MM.1S (cell line): ENCODE results near the gene YPEL3.

Experiments
- DNase-seq: peaks from one replicate; pipeline ENCODE4 v3.0.0-alpha.2; 2015
- H2AFZ ChIP-seq: fragments of 300-600 bp; sonication (generic); 2 replicates; pipeline ENCODE4 v1.6.0; 2016; ENCODE audit warnings: antibody characterized with exemption, low read length
- H3F3A ChIP-seq: fragments of 300-600 bp; sonication (generic); 2 replicates; pipeline ENCODE4 v1.6.1; 2016; ENCODE audit warnings: mild to moderate bottlenecking, antibody characterized with exemption, low read length, moderate library complexity, mixed read lengths; ENCODE audit not compliant: insufficient read depth
- H3K27ac ChIP-seq: fragments of 300-600 bp; sonication (generic); 2 replicates; pipeline ENCODE4 v1.5.1; 2016; ENCODE audit warnings: mild to moderate bottlenecking, low read length
- H3K27me3 ChIP-seq: fragments of 300-600 bp; sonication (generic); replicated peaks from 2 replicates; pipeline ENCODE4 v1.6.0; 2016; ENCODE audit warnings: low read length; ENCODE audit not compliant: insufficient read depth
- H3K36me3 ChIP-seq: fragments of 300-600 bp; sonication (generic); replicated peaks from 2 replicates; pipeline ENCODE4 v1.6.1; 2016; ENCODE audit warnings: mild to moderate bottlenecking, low read length, mixed read lengths; ENCODE audit not compliant: insufficient read depth
- H3K4me1 ChIP-seq: fragments of 300-600 bp; sonication (generic); 2 replicates; pipeline ENCODE4 v1.6.1; 2016; ENCODE audit warnings: low read length, mixed read lengths
- H3K4me2 ChIP-seq: fragments of 300-600 bp; sonication (generic); 2 replicates; pipeline ENCODE4 v1.6.0; 2016; ENCODE audit warnings: low read depth, low read length
- H3K4me3 ChIP-seq: fragments of 300-600 bp; sonication (generic); 2 replicates; pipeline ENCODE4 v1.5.1; 2016; ENCODE audit warnings: low read length, mixed read lengths
- H3K79me2 ChIP-seq: fragments of 300-600 bp; sonication (generic); 2 replicates; pipeline ENCODE4 v1.6.1; 2016; ENCODE audit warnings: mixed run types, low read length, mixed read lengths
- H3K9ac ChIP-seq: fragments of 300-600 bp; sonication (generic); 2 replicates; pipeline ENCODE4 v1.6.1; 2016; ENCODE audit warnings: low read length, mixed read lengths
- H3K9me2 ChIP-seq: fragments of 300-600 bp; sonication (generic); replicated peaks from 2 replicates; pipeline ENCODE4 v1.6.1; 2016; ENCODE audit warnings: mild to moderate bottlenecking, low read length, mixed read lengths; ENCODE audit not compliant: insufficient read depth
- H3K9me3 ChIP-seq: fragments of 300-600 bp; sonication (generic); replicated peaks from 2 replicates; pipeline ENCODE4 v1.6.1; 2016; ENCODE audit warnings: mild to moderate bottlenecking, low read length, mixed read lengths; ENCODE audit not compliant: insufficient read depth
- H4K20me1 ChIP-seq: fragments of 300-600 bp; sonication (generic); 2 replicates; pipeline ENCODE4 v1.6.1; 2016; ENCODE audit warnings: mild to moderate bottlenecking, low read length, moderate library complexity, mixed read lengths; ENCODE audit not compliant: insufficient read depth
- EZH2 ChIP-seq: fragments of 300-600 bp; sonication (generic); optimal IDR thresholded peaks from 2 replicates; pipeline ENCODE3; 2017; ENCODE audit warnings: low read depth, mild to moderate bottlenecking, antibody characterized with exemption, low read length, mixed read lengths
- EZH2phosphoT487 ChIP-seq: fragments of 300-600 bp; sonication (generic); IDR thresholded peaks from 2 replicates; pipeline ENCODE4 v1.6.1; 2018; ENCODE audit warnings: antibody characterized with exemption, low read length
- TF ChIP-seq, protein P1 (sequence below): fragments of 300-600 bp; sonication (generic); IDR thresholded peaks from 2 replicates; pipeline ENCODE4 v1.5.1; 2016; ENCODE audit warnings: antibody characterized with exemption, low read length, mixed read lengths

YPEL3 gene

DNA sequence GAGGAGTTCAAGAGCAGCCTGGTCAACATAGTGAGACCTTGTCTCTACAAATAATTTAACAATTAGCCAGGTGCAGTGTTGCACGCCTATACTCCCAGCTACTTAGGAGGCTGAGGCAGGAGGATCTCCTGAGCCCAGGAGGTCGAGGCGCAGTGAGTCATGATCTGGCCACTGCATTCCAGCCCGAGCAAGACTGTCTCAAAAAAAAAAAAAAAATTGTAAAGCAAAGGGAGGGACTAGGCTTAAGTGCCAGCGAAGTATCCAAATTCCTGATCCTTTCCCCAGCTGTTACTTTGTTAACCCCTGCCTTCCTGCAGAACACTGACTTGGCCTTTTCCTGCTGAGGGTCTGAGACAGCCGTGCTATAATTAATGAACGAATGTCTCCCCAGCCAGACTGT lies 14.6 kb upstream of the YPEL3 start:
- Histone ChIP-seq H3F3A (peaks cover 13% of the 10 kb centered on the region), H2AFZ (no peak overlapping the region), H3K27ac (no peak overlapping the region), H3K79me2 (no peaks in the 10 kb centered on the region), H3K4me3 (no peak overlapping the region), H3K9me2 (no peaks in the 10 kb centered on the region), H3K27me3 (no peaks in the 10 kb centered on the region), H3K4me2 (no peak overlapping the region), H3K4me1 (peaks cover 16% of the 10 kb centered on the region), H3K9ac (no peak overlapping the region), H3K36me3 (no peaks in the 10 kb centered on the region), H3K9me3 (no peaks in the 10 kb centered on the region), H4K20me1 (no peaks in the 10 kb centered on the region)
- DNase-seq = no peak
- no peak for TF ChIP-seq EZH2phosphoT487

DNA sequence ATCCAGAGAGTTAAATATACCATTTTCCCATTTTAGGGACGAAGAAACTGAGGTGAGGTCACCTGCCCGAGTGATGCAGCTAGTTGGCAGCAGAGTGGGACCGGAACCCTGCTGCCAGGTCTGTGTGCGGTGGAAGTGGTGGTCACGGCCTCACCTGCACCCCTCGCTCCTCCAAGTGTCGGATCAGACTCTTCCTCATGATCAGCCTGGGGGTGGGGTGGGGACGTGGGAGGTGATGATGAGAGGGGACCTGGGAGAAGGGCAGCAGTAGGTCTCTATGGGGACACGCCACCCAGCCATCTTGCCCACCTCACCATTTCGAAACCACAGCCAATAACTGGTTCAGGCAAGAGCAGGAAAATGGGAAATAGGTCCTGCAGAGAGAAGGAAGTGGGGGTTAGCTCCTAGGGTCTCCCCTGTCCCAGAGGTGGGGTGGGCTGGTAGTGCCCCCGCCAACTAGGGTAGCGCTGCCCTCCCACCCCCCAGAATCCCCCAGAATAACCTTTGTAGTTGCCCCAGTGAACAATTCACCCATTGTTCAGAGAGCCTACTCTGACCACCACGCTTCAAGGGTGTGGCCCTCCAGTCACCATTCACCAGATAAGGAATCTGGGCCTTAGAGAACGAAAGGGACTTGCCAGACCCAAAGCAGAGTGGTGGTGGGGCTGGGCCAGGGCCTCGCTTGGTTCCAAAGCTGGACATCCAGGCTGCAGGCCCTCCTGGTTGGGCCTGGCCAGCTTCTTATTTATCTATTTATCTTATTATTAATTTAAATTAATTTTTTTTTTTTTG lies 12.2 kb upstream of the YPEL3 start:
- no peak overlapping the region for H3K27ac ChIP-seq
- no peaks in the 10 kb centered on the region for H3K9me3 ChIP-seq
- H3K4me1 ChIP-seq = 0 out of 2 replicates have a peak, but pooled peaks cover 3% of the 10 kb centered on the region
- no peaks in the 10 kb centered on the region for H4K20me1 ChIP-seq
- H3K4me3 ChIP-seq = no peak overlapping the region
- H3F3A ChIP-seq = 0 out of 2 replicates have a peak, but pooled peaks cover 2% of the 10 kb centered on the region
- H3K27me3 ChIP-seq = no peaks in the 10 kb centered on the region
- H3K4me2 ChIP-seq = no peak overlapping the region
- no peaks in the 10 kb centered on the region for H3K79me2 ChIP-seq
- TF ChIP-seq EZH2 (no peak), EZH2phosphoT487 (no peak)
- TF ChIP-seq, protein P1, sequence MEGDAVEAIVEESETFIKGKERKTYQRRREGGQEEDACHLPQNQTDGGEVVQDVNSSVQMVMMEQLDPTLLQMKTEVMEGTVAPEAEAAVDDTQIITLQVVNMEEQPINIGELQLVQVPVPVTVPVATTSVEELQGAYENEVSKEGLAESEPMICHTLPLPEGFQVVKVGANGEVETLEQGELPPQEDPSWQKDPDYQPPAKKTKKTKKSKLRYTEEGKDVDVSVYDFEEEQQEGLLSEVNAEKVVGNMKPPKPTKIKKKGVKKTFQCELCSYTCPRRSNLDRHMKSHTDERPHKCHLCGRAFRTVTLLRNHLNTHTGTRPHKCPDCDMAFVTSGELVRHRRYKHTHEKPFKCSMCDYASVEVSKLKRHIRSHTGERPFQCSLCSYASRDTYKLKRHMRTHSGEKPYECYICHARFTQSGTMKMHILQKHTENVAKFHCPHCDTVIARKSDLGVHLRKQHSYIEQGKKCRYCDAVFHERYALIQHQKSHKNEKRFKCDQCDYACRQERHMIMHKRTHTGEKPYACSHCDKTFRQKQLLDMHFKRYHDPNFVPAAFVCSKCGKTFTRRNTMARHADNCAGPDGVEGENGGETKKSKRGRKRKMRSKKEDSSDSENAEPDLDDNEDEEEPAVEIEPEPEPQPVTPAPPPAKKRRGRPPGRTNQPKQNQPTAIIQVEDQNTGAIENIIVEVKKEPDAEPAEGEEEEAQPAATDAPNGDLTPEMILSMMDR = no peak
- no peak for DNase-seq
- H3K9ac ChIP-seq = no peak overlapping the region
- H3K9me2 ChIP-seq = no peaks in the 10 kb centered on the region
- H3K36me3 ChIP-seq = no peaks in the 10 kb centered on the region
- no peak overlapping the region for H2AFZ ChIP-seq

DNA sequence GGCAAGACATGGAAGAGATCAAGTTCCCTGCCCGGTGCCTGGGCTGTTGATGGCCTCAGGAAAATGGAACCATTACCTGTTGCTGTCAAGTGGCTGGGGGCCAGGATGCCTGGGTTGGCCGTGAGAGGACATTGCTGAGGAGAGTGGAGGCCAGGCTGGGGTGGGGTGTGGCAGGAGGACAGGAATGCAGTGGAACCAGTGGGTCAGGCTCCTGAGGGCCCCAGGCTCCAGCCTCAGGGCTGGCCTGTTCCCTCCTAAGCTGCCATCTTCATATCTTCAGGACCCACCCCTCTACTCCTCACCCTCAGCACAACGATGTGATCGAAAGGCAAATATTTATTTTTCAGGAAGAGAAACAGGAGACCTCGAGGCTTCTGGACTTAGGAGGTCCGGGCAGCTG lies 8.5 kb upstream of the YPEL3 start:
- no peaks in the 10 kb centered on the region for H3K27me3 ChIP-seq
- H3K4me1 ChIP-seq = no peaks in the 10 kb centered on the region
- H2AFZ ChIP-seq = no peak overlapping the region
- no peak overlapping the region for H3K9ac ChIP-seq
- no peaks in the 10 kb centered on the region for H3K9me3 ChIP-seq
- H4K20me1 ChIP-seq = no peaks in the 10 kb centered on the region
- H3K9me2 ChIP-seq = no peaks in the 10 kb centered on the region
- H3K36me3 ChIP-seq = no peaks in the 10 kb centered on the region
- TF ChIP-seq EZH2phosphoT487 (no peak), EZH2 (no peak)
- TF ChIP-seq, protein P1 = no peak
- H3K79me2 ChIP-seq = no peaks in the 10 kb centered on the region
- no peak overlapping the region for H3K27ac ChIP-seq
- no peak for DNase-seq
- no peaks in the 10 kb centered on the region for H3F3A ChIP-seq
- no peak overlapping the region for H3K4me3 ChIP-seq
- no peak overlapping the region for H3K4me2 ChIP-seq

DNA sequence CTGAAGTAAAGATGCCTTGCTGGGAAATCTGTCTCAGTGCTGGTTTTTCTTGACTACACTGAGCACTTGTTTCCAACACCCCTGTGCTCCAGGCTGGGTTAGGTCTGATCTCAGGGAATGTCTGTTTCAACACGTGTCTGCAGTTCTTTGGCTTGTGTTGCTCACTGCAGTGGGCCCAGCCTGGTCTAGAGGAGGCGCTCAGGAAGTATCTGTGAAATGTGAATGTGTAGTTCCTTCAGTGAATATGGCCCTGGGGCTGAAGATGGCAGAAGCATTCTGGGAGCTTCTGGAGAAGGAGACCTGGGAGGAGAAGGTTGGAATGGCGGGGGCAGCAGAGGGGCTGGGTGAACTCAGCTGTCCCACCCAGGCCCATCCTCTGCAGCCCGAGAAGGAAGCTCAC lies 8.1 kb upstream of the YPEL3 start:
- no peak for TF ChIP-seq EZH2phosphoT487
- TF ChIP-seq, protein P1 = no peak
- TF ChIP-seq EZH2 = no peak
- H3K4me1 ChIP-seq = no peaks in the 10 kb centered on the region
- H2AFZ ChIP-seq = no peak overlapping the region
- H3K4me3 ChIP-seq = no peak overlapping the region
- H3K4me2 ChIP-seq = no peak overlapping the region
- H3F3A ChIP-seq = no peaks in the 10 kb centered on the region
- H3K79me2 ChIP-seq = no peaks in the 10 kb centered on the region
- H3K9me2 ChIP-seq = no peaks in the 10 kb centered on the region
- H4K20me1 ChIP-seq = no peaks in the 10 kb centered on the region
- DNase-seq = no peak
- no peaks in the 10 kb centered on the region for H3K36me3 ChIP-seq
- H3K9me3 ChIP-seq = no peaks in the 10 kb centered on the region
- H3K27me3 ChIP-seq = no peaks in the 10 kb centered on the region
- no peak overlapping the region for H3K9ac ChIP-seq
- no peak overlapping the region for H3K27ac ChIP-seq
